ENCODE data around the gene PCDH15. TPM values are rescaled to one million over a fixed set of nuclear protein-coding genes. Genes with fewer than 3 reads are reported as not detected.

PCDH15 gene
- total and polyA plus RNA-seq, 2 of the 8 experiments (the other 6 are each of a cell fraction or from before 2014, with no cell fraction given) = 0.11 TPM; not detected in 1

GRCh38 chr10:53980210-53980609 lies 820.8 kb downstream of the PCDH15 start:
- Histone ChIP-seq H3K23me2 (ENCODE audit: low read depth, low read length) (no peaks in the 10 kb centered on the region), H3K27ac (ENCODE audit: low read depth, low read length) (no peak overlapping the region), H2AK5ac (ENCODE audit: low read depth, low read length) (no peak overlapping the region), H2BK20ac (ENCODE audit: low read length) (no peak overlapping the region), H3K14ac (ENCODE audit: insufficient read length) (no peak overlapping the region), H3K36me3 (ENCODE audit: control insufficient read depth in 2 of 4, insufficient read depth in 4 of 4, low read length in 3 of 4) (no peaks in the 10 kb centered on the region), H3K23ac (ENCODE audit: insufficient read length) (no peak overlapping the region), H2BK12ac (ENCODE audit: low read depth, low read length) (no peak overlapping the region), H3K9me3 (ENCODE audit: insufficient read depth in 2 of 2, low read depth in 1 of 2, low read length in 1 of 2) (no peaks in the 10 kb centered on the region), H2BK15ac (ENCODE audit: low read length) (no peak overlapping the region), H4K20me1 (replicated peaks in 1 of 2; ENCODE audit: control insufficient read depth in 1 of 2, insufficient read depth in 2 of 2, low read length in 2 of 2) (no peaks in the 10 kb centered on the region), H2BK120ac (replicated peaks; ENCODE audit: low read depth, low read length) (no peak overlapping the region), H3K56ac (replicated peaks; ENCODE audit: insufficient read length, low read depth, low read length) (no peak overlapping the region), H4K91ac (replicated peaks; ENCODE audit: insufficient read length, low read length) (no peak overlapping the region), H3K79me1 (ENCODE audit: low read depth, low read length) (no peaks in the 10 kb centered on the region), H2AFZ (ENCODE audit: low read length) (no peak overlapping the region), H3K4me2 (ENCODE audit: insufficient read depth in 1 of 2, low read depth in 2 of 2, low read length in 2 of 2) (no peak overlapping the region), H4K8ac (ENCODE audit: extremely low read depth, insufficient read depth, low read length) (no peak overlapping the region), H3K18ac (ENCODE audit: extremely low read depth, low read length) (no peak overlapping the region), H3K79me2 (ENCODE audit: control insufficient read depth in 1 of 2, insufficient read depth in 2 of 2, low read length in 2 of 2) (no peaks in the 10 kb centered on the region), H3K4me3 (ENCODE audit: extremely low read depth in 1 of 4, insufficient read depth in 2 of 4, low read depth in 3 of 4, low read length in 4 of 4) (no peak overlapping the region), H2BK5ac (ENCODE audit: low read depth, low read length) (no peak overlapping the region), H4K5ac (ENCODE audit: insufficient read length, low read depth, low read length) (no peak overlapping the region), H3K4ac (replicated peaks; ENCODE audit: insufficient read length, low read depth, low read length) (no peak overlapping the region), H3K9ac (replicated peaks in 1 of 4; ENCODE audit: extremely low read depth in 1 of 4, low read depth in 3 of 4, low read length in 3 of 4) (no peak overlapping the region), H3K4me1 (replicated peaks in 1 of 4; ENCODE audit: control insufficient read depth in 3 of 4, insufficient read depth in 4 of 4, low read length in 3 of 4) (no peaks in the 10 kb centered on the region), H3K27me3 (replicated peaks in 1 of 4; ENCODE audit: control insufficient read depth in 3 of 4, extremely low read depth in 1 of 4, insufficient read depth in 3 of 4, low read length in 3 of 4) (no peaks in the 10 kb centered on the region)
- TF ChIP-seq NRF1 (IDR thresholded peaks at IDR 0.05; ENCODE audit: low read depth, low read length) = no peak
- no peak for TF ChIP-seq RAD21 (IDR thresholded peaks at IDR 0.05 in 1 of 2, conservative IDR thresholded peaks at IDR 0.05 in 1 of 2; ENCODE audit: low read depth in 2 of 2, low read length in 2 of 2)
- no peak for TF ChIP-seq POLR2A (IDR thresholded peaks at IDR 0.05; ENCODE audit: control extremely low read depth in 1 of 2, low read depth in 2 of 2, low read length in 2 of 2)
- no peak for TF ChIP-seq ZNF274 (IDR thresholded peaks at IDR 0.05; ENCODE audit: borderline replicate concordance, extremely low read depth, low read length)
- TF ChIP-seq BCL11A (IDR thresholded peaks at IDR 0.05; ENCODE audit: low read depth in 2 of 2, low read length in 2 of 2) = no peak
- TF ChIP-seq RFX5 (IDR thresholded peaks at IDR 0.05; ENCODE audit: borderline replicate concordance, low read depth, low read length) = no peak
- TF ChIP-seq JUND (IDR thresholded peaks at IDR 0.05; ENCODE audit: low read length) = no peak
- TF ChIP-seq RNF2 (IDR thresholded peaks at IDR 0.05; ENCODE audit: borderline replicate concordance, low read depth, low read length, missing control alignments, poor library complexity, severe bottlenecking) = no peak
- no peak for TF ChIP-seq CHD2 (IDR thresholded peaks at IDR 0.05; ENCODE audit: low read length)
- no peak for TF ChIP-seq GTF2F1 (IDR thresholded peaks at IDR 0.05; ENCODE audit: borderline replicate concordance, low read depth, low read length)
- TF ChIP-seq CTBP2 (IDR thresholded peaks at IDR 0.05; ENCODE audit: borderline replicate concordance, insufficient read depth, insufficient read length, low read length) = no peak
- TF ChIP-seq USF2 (IDR thresholded peaks at IDR 0.05; ENCODE audit: low read length) = no peak
- TF ChIP-seq SP1 (IDR thresholded peaks at IDR 0.05; ENCODE audit: low read depth, low read length) = no peak
- FAIRE-seq (no peak), DNase-seq (ENCODE audit: low read depth in 1 of 2, low spot score in 2 of 2) (no peak)
- 93% methylated on average over 3 of the region's 3 CpGs; no CpG with 5 or more reads in 1 of the 2 experiments for WGBS, 2 experiments (ENCODE audit: extremely low coverage in 1 of 2, insufficient coverage in 1 of 2, insufficient read length in 1 of 2, insufficient replicate concordance in 2 of 2, low coverage in 1 of 2, low lambda C conversion rate in 2 of 2, missing lambda C conversion rate in 1 of 2)
- POLR2A ChIA-PET (ENCODE audit: partially characterized antibody) = no interaction called here
- CTCF ChIA-PET (ENCODE audit: partially characterized antibody) = interaction anchor here (0.6 kb wide), 1 partner anchor 1096 kb away, joined by 5 read pairs; no protein-coding TSS in a partner anchor
